HEK293 (cell line): Measurements from ENCODE around the gene SPOCK3.

Source experiments
- CTCF ChIA-PET: fragments of 350-600 bp; formaldehyde crosslinking; extraction: SDS; loops from one replicate; lab custom pipeline; 2021; ENCODE audit warnings: antibody characterized with exemption; lab: Yijun Ruan, JAX
- POLR2A ChIA-PET: fragments of 300-600 bp; formaldehyde crosslinking; extraction: SDS; loops from one replicate; lab custom pipeline; 2020; ENCODE audit warnings: antibody characterized with exemption, inconsistent platforms; lab: Yijun Ruan, JAX
- H3K27ac ChIP-seq: fragments of 200-500 bp; sonication (Bioruptor generic); 2 replicates; pipeline ENCODE4 v1.5.1; 2014; ENCODE audit warnings: low read depth, low read length, control low read depth, inconsistent platforms; ENCODE audit errors: extremely low read depth
- H3K36me3 ChIP-seq, 2 experiments: fragments of 200-500 bp in 1 of 2; sonication (Bioruptor generic) in 1 of 2; 1 replicate in 1 of 2; 2 replicates in 1 of 2; pipeline ENCODE4 v1.5.1; 2014 to 2017; ENCODE audit warnings: inconsistent platforms in 2 of 2, low read length in 2 of 2; ENCODE audit not compliant: control insufficient read depth in 2 of 2, insufficient read depth in 1 of 2
- H3K4me1 ChIP-seq: fragments of 200-500 bp; sonication (Bioruptor generic); 2 replicates; pipeline ENCODE4 v1.5.1; 2014; ENCODE audit warnings: mild to moderate bottlenecking, low read length, inconsistent platforms; ENCODE audit not compliant: control insufficient read depth, insufficient read depth
- H3K4me3 ChIP-seq: 2 replicates; pipeline ENCODE4 v1.5.1; 2011; ENCODE audit warnings: low read depth, mild to moderate bottlenecking, control low read depth, low read length, moderate library complexity
- H3K9me3 ChIP-seq: fragments of 200-500 bp; sonication (Bioruptor generic); 2 replicates; pipeline ENCODE4 v1.5.1; 2014; ENCODE audit warnings: low read depth, low read length, inconsistent platforms; ENCODE audit not compliant: control insufficient read depth, insufficient read depth
- EGR2 ChIP-seq: fragments of 450-650 bp; formaldehyde crosslinking; IDR thresholded peaks from 2 replicates; pipeline ENCODE4 v1.5.1; 2016; ENCODE audit warnings: low read depth, missing biosample characterization, missing genetic modification characterization
- GLI2 ChIP-seq: fragments of 450-650 bp; formaldehyde crosslinking; IDR thresholded peaks from 2 replicates; pipeline ENCODE4; 2017; ENCODE audit warnings: missing biosample characterization, missing genetic modification characterization, low read depth, borderline replicate concordance
- HOXC10 ChIP-seq: sonication (generic); formaldehyde crosslinking; IDR thresholded peaks from 2 replicates; pipeline ENCODE4 v1.8.1; 2023; ENCODE audit warnings: mild to moderate bottlenecking, missing genetic modification reagents
- KLF17 ChIP-seq: fragments of 450-650 bp; formaldehyde crosslinking; IDR thresholded peaks from 2 replicates; pipeline ENCODE4 v1.5.1; 2016; ENCODE audit warnings: missing biosample characterization, missing genetic modification characterization
- KLF8 ChIP-seq: fragments of 450-650 bp; formaldehyde crosslinking; IDR thresholded peaks from 2 replicates; pipeline ENCODE4 v1.5.1; 2016; ENCODE audit warnings: missing biosample characterization, missing genetic modification characterization
- MEIS1 ChIP-seq: sonication (generic); formaldehyde crosslinking; IDR thresholded peaks from 2 replicates; pipeline ENCODE4 v1.8.1; 2022; ENCODE audit warnings: missing genetic modification reagents, mild to moderate bottlenecking, borderline replicate concordance
- MZF1 ChIP-seq: fragments of 450-650 bp; formaldehyde crosslinking; IDR thresholded peaks from 2 replicates; pipeline ENCODE4 v1.5.1; 2017; ENCODE audit warnings: missing biosample characterization, missing genetic modification characterization, borderline replicate concordance
- PATZ1 ChIP-seq: fragments of 450-650 bp; formaldehyde crosslinking; IDR thresholded peaks from 2 replicates; pipeline ENCODE4 v1.5.1; 2016; ENCODE audit warnings: missing biosample characterization, missing genetic modification characterization
- SP2 ChIP-seq: fragments of 450-650 bp; formaldehyde crosslinking; IDR thresholded peaks from 2 replicates; pipeline ENCODE4 v1.5.1; 2016; ENCODE audit warnings: missing biosample characterization, missing genetic modification characterization
- WT1 ChIP-seq: fragments of 450-650 bp; formaldehyde crosslinking; IDR thresholded peaks from 2 replicates; pipeline ENCODE4 v1.5.1; 2016; ENCODE audit warnings: missing biosample characterization, missing genetic modification characterization
- ZBTB48 ChIP-seq: fragments of 450-650 bp; formaldehyde crosslinking; IDR thresholded peaks from 2 replicates; pipeline ENCODE4 v1.5.1; 2016; ENCODE audit warnings: missing biosample characterization, missing genetic modification characterization
- ZNF133 ChIP-seq: fragments of 450-650 bp; formaldehyde crosslinking; IDR thresholded peaks from 2 replicates; pipeline ENCODE4 v1.5.1; 2016; ENCODE audit warnings: missing biosample characterization, missing genetic modification characterization
- ZNF169 ChIP-seq: fragments of 450-650 bp; formaldehyde crosslinking; IDR thresholded peaks from 2 replicates; pipeline ENCODE4 v1.5.1; 2016; ENCODE audit warnings: missing biosample characterization, missing genetic modification characterization
- ZNF23 ChIP-seq: fragments of 450-650 bp; formaldehyde crosslinking; IDR thresholded peaks from 2 replicates; pipeline ENCODE4 v1.5.1; 2016; ENCODE audit warnings: missing biosample characterization, missing genetic modification characterization, borderline replicate concordance
- ZNF311 ChIP-seq: fragments of 450-650 bp; formaldehyde crosslinking; IDR thresholded peaks from 2 replicates; pipeline ENCODE4 v1.5.1; 2017; ENCODE audit warnings: missing biosample characterization, missing genetic modification characterization, borderline replicate concordance
- ZNF350 ChIP-seq: fragments of 450-650 bp; formaldehyde crosslinking; IDR thresholded peaks from 2 replicates; pipeline ENCODE4 v1.5.0; 2017; ENCODE audit warnings: missing biosample characterization, mild to moderate bottlenecking, missing genetic modification characterization
- ZNF48 ChIP-seq: fragments of 450-650 bp; formaldehyde crosslinking; IDR thresholded peaks from 2 replicates; pipeline ENCODE4 v1.5.1; 2016; ENCODE audit warnings: missing biosample characterization, missing genetic modification characterization
- ZNF501 ChIP-seq: fragments of 450-650 bp; formaldehyde crosslinking; IDR thresholded peaks from 2 replicates; pipeline ENCODE4 v1.5.1; 2016; ENCODE audit warnings: missing biosample characterization, missing genetic modification characterization
- ZNF571 ChIP-seq: fragments of 450-650 bp; formaldehyde crosslinking; IDR thresholded peaks from 2 replicates; pipeline ENCODE4 v1.5.0; 2017; ENCODE audit warnings: missing biosample characterization, missing genetic modification characterization
- ZNF600 ChIP-seq: fragments of 450-650 bp; formaldehyde crosslinking; IDR thresholded peaks from 2 replicates; pipeline ENCODE4 v1.5.1; 2016; ENCODE audit warnings: missing biosample characterization, missing genetic modification characterization
- ZNF654 ChIP-seq: fragments of 450-650 bp; formaldehyde crosslinking; IDR thresholded peaks from 2 replicates; pipeline ENCODE4 v1.5.1; 2016; ENCODE audit warnings: low read depth, missing biosample characterization, missing genetic modification characterization
- ZNF660 ChIP-seq: fragments of 450-650 bp; IDR thresholded peaks from 2 replicates; pipeline ENCODE4 v1.5.1; 2018; ENCODE audit warnings: missing biosample characterization, mild to moderate bottlenecking, missing genetic modification characterization
- ZNF692 ChIP-seq: fragments of 450-650 bp; formaldehyde crosslinking; IDR thresholded peaks from 2 replicates; pipeline ENCODE4 v1.5.1; 2016; ENCODE audit warnings: missing biosample characterization, missing genetic modification characterization
- ZNF704 ChIP-seq: fragments of 450-650 bp; formaldehyde crosslinking; IDR thresholded peaks from 2 replicates; pipeline ENCODE4 v1.5.1; 2016; ENCODE audit warnings: missing biosample characterization, missing genetic modification characterization
- ZNF843 ChIP-seq: fragments of 450-650 bp; formaldehyde crosslinking; IDR thresholded peaks from 2 replicates; pipeline ENCODE4 v1.5.1; 2016; ENCODE audit warnings: missing biosample characterization, missing genetic modification characterization
- TF ChIP-seq, protein P1 (sequence below): fragments of 450-650 bp; IDR thresholded peaks from 2 replicates; pipeline ENCODE4 v1.5.1; 2018; ENCODE audit warnings: missing biosample characterization, missing genetic modification characterization
- TF ChIP-seq, protein P2 (sequence below): fragments of 450-650 bp; formaldehyde crosslinking; IDR thresholded peaks from 2 replicates; pipeline ENCODE4 v1.5.1; 2016; ENCODE audit warnings: missing biosample characterization, missing genetic modification characterization

Gene SPOCK3

DNA sequence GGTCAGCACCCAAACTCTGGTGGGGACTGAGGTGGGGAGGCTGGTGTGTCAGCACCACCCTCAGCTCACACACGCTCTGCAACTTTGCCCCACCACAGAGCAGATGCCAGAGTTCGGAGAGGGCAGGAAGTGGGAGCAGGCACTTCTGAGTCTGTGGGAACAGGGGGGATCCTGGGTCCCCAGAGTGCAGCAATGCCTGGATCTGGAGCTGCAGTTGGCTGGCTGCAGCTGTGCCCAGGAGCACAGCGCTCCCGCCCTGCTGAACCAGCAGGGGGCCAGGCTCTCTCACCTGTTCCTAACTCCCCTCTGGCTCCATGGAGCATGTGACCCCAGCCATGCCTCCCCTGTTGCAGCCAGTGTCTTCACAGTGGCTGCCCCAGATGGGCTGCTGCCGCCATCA is 252.4 kb downstream of the SPOCK3 start:
- no peak overlapping the region for H3K4me3 ChIP-seq
- H3K4me1 ChIP-seq = no peaks in the 10 kb centered on the region
- no peaks in the 10 kb centered on the region for H3K36me3 ChIP-seq
- TF ChIP-seq, protein P1, sequence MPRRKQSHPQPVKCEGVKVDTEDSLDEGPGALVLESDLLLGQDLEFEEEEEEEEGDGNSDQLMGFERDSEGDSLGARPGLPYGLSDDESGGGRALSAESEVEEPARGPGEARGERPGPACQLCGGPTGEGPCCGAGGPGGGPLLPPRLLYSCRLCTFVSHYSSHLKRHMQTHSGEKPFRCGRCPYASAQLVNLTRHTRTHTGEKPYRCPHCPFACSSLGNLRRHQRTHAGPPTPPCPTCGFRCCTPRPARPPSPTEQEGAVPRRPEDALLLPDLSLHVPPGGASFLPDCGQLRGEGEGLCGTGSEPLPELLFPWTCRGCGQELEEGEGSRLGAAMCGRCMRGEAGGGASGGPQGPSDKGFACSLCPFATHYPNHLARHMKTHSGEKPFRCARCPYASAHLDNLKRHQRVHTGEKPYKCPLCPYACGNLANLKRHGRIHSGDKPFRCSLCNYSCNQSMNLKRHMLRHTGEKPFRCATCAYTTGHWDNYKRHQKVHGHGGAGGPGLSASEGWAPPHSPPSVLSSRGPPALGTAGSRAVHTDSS (tag by site-specific recombination) = no peak
- TF ChIP-seq HOXC10 (CRISPR knock-in tag) (no peak), MZF1 (tag by site-specific recombination) (no peak), ZNF48 (tag by site-specific recombination) (no peak), ZNF654 (no peak), SP2 (tag by site-specific recombination) (no peak), ZNF571 (tag by site-specific recombination) (no peak), ZNF133 (no peak), ZNF311 (tag by site-specific recombination) (no peak), KLF17 (tag by site-specific recombination) (no peak), ZNF169 (tag by site-specific recombination) (no peak), ZNF23 (no peak), WT1 (tag by site-specific recombination) (no peak), ZNF704 (no peak), ZNF843 (tag by site-specific recombination) (no peak), ZNF350 (tag by site-specific recombination) (no peak), ZNF600 (tag by site-specific recombination) (no peak), ZNF660 (tag by site-specific recombination) (no peak)
- TF ChIP-seq, protein P2, sequence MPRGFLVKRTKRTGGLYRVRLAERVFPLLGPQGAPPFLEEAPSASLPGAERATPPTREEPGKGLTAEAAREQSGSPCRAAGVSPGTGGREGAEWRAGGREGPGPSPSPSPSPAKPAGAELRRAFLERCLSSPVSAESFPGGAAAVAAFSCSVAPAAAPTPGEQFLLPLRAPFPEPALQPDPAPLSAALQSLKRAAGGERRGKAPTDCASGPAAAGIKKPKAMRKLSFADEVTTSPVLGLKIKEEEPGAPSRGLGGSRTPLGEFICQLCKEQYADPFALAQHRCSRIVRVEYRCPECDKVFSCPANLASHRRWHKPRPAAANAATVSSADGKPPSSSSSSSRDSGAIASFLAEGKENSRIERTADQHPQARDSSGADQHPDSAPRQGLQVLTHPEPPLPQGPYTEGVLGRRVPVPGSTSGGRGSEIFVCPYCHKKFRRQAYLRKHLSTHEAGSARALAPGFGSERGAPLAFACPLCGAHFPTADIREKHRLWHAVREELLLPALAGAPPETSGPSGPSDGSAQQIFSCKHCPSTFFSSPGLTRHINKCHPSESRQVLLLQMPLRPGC = no peak
- TF ChIP-seq, all 188 proteins: peak for 0
- Histone ChIP-seq H3K27ac (no peak overlapping the region), H3K9me3 (no peaks in the 10 kb centered on the region)
- POLR2A ChIA-PET = no interaction called here
- CTCF ChIA-PET = no interaction called here

DNA sequence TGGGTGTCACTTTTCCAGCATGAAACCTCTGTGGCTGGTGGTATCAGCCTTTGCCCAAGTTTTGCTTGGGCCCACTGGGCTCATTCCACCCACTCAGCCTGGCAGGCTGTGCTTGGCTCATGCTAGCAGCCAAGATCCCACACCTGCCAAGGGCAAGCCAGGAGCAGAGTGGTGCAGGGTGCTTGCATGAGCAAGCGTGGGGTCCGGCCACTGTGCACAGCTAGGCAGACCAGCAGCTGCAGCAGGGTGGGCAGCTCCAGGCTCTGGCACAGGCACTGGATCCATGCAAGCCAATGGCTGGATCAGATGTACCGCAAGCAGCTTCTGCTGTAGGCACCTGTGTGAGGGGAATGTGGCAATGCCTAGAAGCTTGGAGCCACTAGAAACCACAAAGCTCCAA is 253.9 kb downstream of the SPOCK3 start:
- Histone ChIP-seq H3K27ac (no peak overlapping the region), H3K9me3 (no peaks in the 10 kb centered on the region), H3K4me3 (no peak overlapping the region), H3K4me1 (no peaks in the 10 kb centered on the region), H3K36me3 (no peaks in the 10 kb centered on the region)
- TF ChIP-seq EGR2 (tag by site-specific recombination) = no peak
- ChIA-PET CTCF (no interaction called here), POLR2A (no interaction called here)

- no peaks in the 10 kb centered on the region for H3K4me1 ChIP-seq
- H3K4me3 ChIP-seq = no peak overlapping the region
- ChIA-PET POLR2A (no interaction called here), CTCF (no interaction called here)
- no peaks in the 10 kb centered on the region for H3K36me3 ChIP-seq
- no peak overlapping the region for H3K27ac ChIP-seq
- no peaks in the 10 kb centered on the region for H3K9me3 ChIP-seq
- no peak for TF ChIP-seq ZNF692 (tag by site-specific recombination)
- no peak for TF ChIP-seq MEIS1
- no peak for TF ChIP-seq GLI2
- no peak for TF ChIP-seq ZBTB48 (tag by site-specific recombination)
- no peak for TF ChIP-seq KLF8 (tag by site-specific recombination)
- no peak for TF ChIP-seq ZNF501 (tag by site-specific recombination)
- no peak for TF ChIP-seq PATZ1 (tag by site-specific recombination)
Measured at GRCh38 chr4:166977596-166977995, 256.7 kb downstream of the SPOCK3 start.
